CD4-positive, alpha-beta T cell (primary cell): ENCODE results near the gene FXYD3. TPM values are rescaled to one million over a fixed set of nuclear protein-coding genes. Genes with fewer than 3 reads are reported as not detected.

Experiments
- ATAC-seq: fragments of 200-7000 bp; cut with Tn5 transposase; one replicate; pipeline ENCODE4 v1.10.0; 2022; ENCODE audit warnings: mild to moderate bottlenecking; ENCODE audit not compliant: poor library complexity
- CTCF ChIA-PET: fragments of 350-600 bp; sonication (Branson Sonifier 250); formaldehyde crosslinking; loops from one replicate; lab custom pipeline; 2021; ENCODE audit warnings: antibody characterized with exemption, inconsistent platforms; lab: Charles Lee
- POLR2A ChIA-PET: fragments of 350-600 bp; sonication (Branson Sonifier 250); formaldehyde crosslinking; loops from one replicate; lab custom pipeline; 2021; ENCODE audit warnings: antibody characterized with exemption, inconsistent platforms; lab: Charles Lee
- DNase-seq, 14 experiments: peaks; one replicate each; pipeline ENCODE4 v3.0.0-alpha.2; 2013 to 2020; ENCODE audit warnings: mixed read lengths in 2 of 14
- H3K27ac ChIP-seq, 2 donors: one replicate each; pipeline versions ENCODE4 v1.5.1 to v1.7.0; 2013; ENCODE audit warnings: low read length in 2 of 2, low read depth in 1 of 2, mild to moderate bottlenecking in 1 of 2
- H3K27me3 ChIP-seq, 2 experiments: 1 replicate in 1 of 2; 2 replicates in 1 of 2; pipeline versions ENCODE4 v1.6.1 to v1.7.0; 2013; ENCODE audit warnings: low read length in 2 of 2, control low read depth in 1 of 2, mild to moderate bottlenecking in 1 of 2, moderate library complexity in 1 of 2; ENCODE audit not compliant: insufficient read depth in 2 of 2, control insufficient read depth in 1 of 2
- H3K36me3 ChIP-seq: one replicate; pipeline ENCODE4 v1.6.1; 2013; ENCODE audit warnings: low read length, control low read depth; ENCODE audit not compliant: insufficient read depth
- H3K4me1 ChIP-seq: one replicate; pipeline ENCODE4 v1.6.1; 2013; ENCODE audit warnings: low read length, control low read depth; ENCODE audit not compliant: insufficient read depth
- H3K4me3 ChIP-seq: one replicate; pipeline ENCODE4 v1.5.1; 2013; ENCODE audit warnings: mild to moderate bottlenecking, low read length, moderate library complexity
- H3K9me3 ChIP-seq, 2 experiments: 1 replicate in 1 of 2; 2 replicates in 1 of 2; pipeline versions ENCODE4 v1.6.1 to v1.7.0; 2013; ENCODE audit warnings: low read length in 2 of 2, mild to moderate bottlenecking in 2 of 2, control low read depth in 1 of 2, moderate library complexity in 1 of 2; ENCODE audit not compliant: control insufficient read depth in 1 of 2, insufficient read depth in 1 of 2
- H3K27ac Mint-ChIP-seq: one replicate; pipeline ENCODE4 v1.8.0; 2020; ENCODE audit warnings: mixed read lengths
- H3K27me3 Mint-ChIP-seq: one replicate; pipeline ENCODE4 v1.8.0; 2021; ENCODE audit warnings: mixed read lengths
- H3K36me3 Mint-ChIP-seq: one replicate; pipeline ENCODE4 v1.8.0; 2021; ENCODE audit warnings: low read depth, mixed read lengths
- H3K4me1 Mint-ChIP-seq: one replicate; pipeline ENCODE4 v1.8.0; 2021; ENCODE audit warnings: low read depth, mixed read lengths
- H3K4me3 Mint-ChIP-seq: one replicate; pipeline ENCODE4 v1.8.0; 2020; ENCODE audit warnings: mild to moderate bottlenecking, mixed read lengths
- H3K9me3 Mint-ChIP-seq: one replicate; pipeline ENCODE4 v1.8.0; 2020; ENCODE audit warnings: mixed read lengths
- CTCF ChIP-seq: fragments of 200-600 bp; IDR thresholded peaks from one replicate; pipeline ENCODE4 v1.8.0; 2022; ENCODE audit warnings: antibody characterized with exemption, mild to moderate bottlenecking
- intact Hi-C, 2 experiments: fragments of 100-400 bp; cut with DNase I in 1 of 2; cut with micrococcal nuclease in 1 of 2; formaldehyde crosslinking; loops; one replicate each; pipeline versions ENCODE4 v1.15.1 to v1.9.0; 2023 to 2025; cut with DNase I, micrococcal nuclease
- total RNA-seq, 174 experiments: library from RNA in 2 of 174; stranded (reverse) in 2 of 174; gene quantifications; one replicate each; pipeline ENCODE4 v1.2.3 and lab custom pipeline; 2021 to 2026

FXYD3 gene
- total RNA-seq, 2 experiments from 2014 or later, result not detected

GRCh38 chr19:35077411-35078223 lies 38.0 kb upstream of the FXYD3 start:
- Mint-ChIP-seq H3K4me3 (no peak overlapping the region), H3K36me3 (no peaks in the 10 kb centered on the region), H3K4me1 (no peaks in the 10 kb centered on the region), H3K9me3 (no peaks in the 10 kb centered on the region), H3K27ac (no peak overlapping the region), H3K27me3 (peaks cover 5% of the 10 kb centered on the region)
- POLR2A ChIA-PET, result no interaction called here
- TF ChIP-seq CTCF, result no peak
- no peak overlapping the region for H3K4me3 ChIP-seq
- no peaks in the 10 kb centered on the region for H3K27me3 ChIP-seq
- DNase-seq (no peak), ATAC-seq (no peak)
- CTCF ChIA-PET, result no interaction called here
- no peaks in the 10 kb centered on the region for H3K4me1 ChIP-seq
- no peak overlapping the region for H3K27ac ChIP-seq
- intact Hi-C loops, result no loop called here
- peaks cover 0 to 4% of the 10 kb centered on the region in 2 experiments for H3K9me3 ChIP-seq
- H3K36me3 ChIP-seq, result no peaks in the 10 kb centered on the region

GRCh38 chr19:35079826-35080225 lies 35.8 kb upstream of the FXYD3 start:
- H3K27ac ChIP-seq, result no peak overlapping the region
- CTCF ChIA-PET, result no interaction called here
- no peaks in the 10 kb centered on the region for H3K4me1 Mint-ChIP-seq
- H3K36me3 ChIP-seq, result no peaks in the 10 kb centered on the region
- POLR2A ChIA-PET, result no interaction called here
- H3K27ac Mint-ChIP-seq, result no peak overlapping the region
- no peaks in the 10 kb centered on the region for H3K27me3 ChIP-seq
- no peak for TF ChIP-seq CTCF
- ATAC-seq (no peak), DNase-seq (no peak)
- H3K4me3 ChIP-seq, result no peak overlapping the region
- H3K36me3 Mint-ChIP-seq, result no peaks in the 10 kb centered on the region
- intact Hi-C loops, result no loop called here
- no peaks in the 10 kb centered on the region for H3K9me3 Mint-ChIP-seq
- peaks cover 5% of the 10 kb centered on the region for H3K27me3 Mint-ChIP-seq
- H3K9me3 ChIP-seq, result peaks cover 0 to 4% of the 10 kb centered on the region in 2 experiments
- no peak overlapping the region for H3K4me3 Mint-ChIP-seq
- H3K4me1 ChIP-seq, result no peaks in the 10 kb centered on the region

- Mint-ChIP-seq H3K9me3 (no peaks in the 10 kb centered on the region), H3K36me3 (no peaks in the 10 kb centered on the region), H3K4me1 (no peaks in the 10 kb centered on the region), H3K27me3 (peaks cover 5% of the 10 kb centered on the region), H3K4me3 (no peak overlapping the region), H3K27ac (no peak overlapping the region)
- TF ChIP-seq CTCF, result no peak
- peaks cover 0 to 3% of the 10 kb centered on the region in 2 experiments for H3K9me3 ChIP-seq
- no peak overlapping the region for H3K4me3 ChIP-seq
- H3K27ac ChIP-seq, result no peak overlapping the region
- CTCF ChIA-PET, result no interaction called here
- H3K36me3 ChIP-seq, result no peaks in the 10 kb centered on the region
- H3K4me1 ChIP-seq, result peaks cover 5% of the 10 kb centered on the region
- DNase-seq, result no peak
- no peaks in the 10 kb centered on the region for H3K27me3 ChIP-seq
- intact Hi-C loops, result no loop called here
- POLR2A ChIA-PET, result no interaction called here
- no peak for ATAC-seq
Measured at GRCh38 chr19:35080613-35081170, 34.9 kb upstream of the FXYD3 start.
